HCT116 (cell line): ENCODE data around the gene KLHL40.
A peak's percentile ranks its signal among the peaks of the same experiment; 100 is the strongest.

Experiments
- CEBPB ChIP-seq: IDR thresholded peaks from 2 replicates; pipeline ENCODE4 v1.6.1; 2012; ENCODE audit warnings: low read depth
- CTCF ChIP-seq, 3 experiments: fragments of 200-600 bp in 1 of 3; sonication (generic) in 1 of 3; IDR thresholded peaks in 2 of 3; conservative IDR thresholded peaks in 1 of 3; 2 replicates each; pipeline ENCODE4 v1.5.1; 2012 to 2017; ENCODE audit warnings: low read depth in 2 of 3, low read length in 2 of 3, antibody characterized with exemption in 1 of 3, borderline replicate concordance in 1 of 3, control low read depth in 1 of 3, mild to moderate bottlenecking in 1 of 3, mixed read lengths in 1 of 3, mixed run types in 1 of 3, moderate library complexity in 1 of 3; ENCODE audit not compliant: insufficient read depth in 1 of 3
- EZH2 ChIP-seq: fragments of 200-600 bp; sonication (generic); IDR thresholded peaks from 2 replicates; pipeline ENCODE4 v1.6.1; 2017; ENCODE audit warnings: antibody characterized with exemption, mixed run types
- EZH2phosphoT487 ChIP-seq: fragments of 200-600 bp; IDR thresholded peaks from 2 replicates; pipeline ENCODE4 v1.6.1; 2018; ENCODE audit warnings: antibody characterized with exemption, borderline replicate concordance
- POLR2A ChIP-seq: IDR thresholded peaks from 2 replicates; pipeline ENCODE4 v1.7.0; 2011; ENCODE audit warnings: borderline replicate concordance; ENCODE audit not compliant: insufficient read depth, insufficient read length; ENCODE audit errors: extremely low read depth
- RAD21 ChIP-seq: IDR thresholded peaks from 2 replicates; pipeline ENCODE4 v1.6.1; 2012; ENCODE audit warnings: low read depth, mild to moderate bottlenecking
- REST ChIP-seq: IDR thresholded peaks from 2 replicates; pipeline ENCODE4 v1.6.1; 2012; ENCODE audit warnings: low read depth
- SIN3A ChIP-seq: IDR thresholded peaks from 2 replicates; pipeline ENCODE4 v1.6.1; 2012; ENCODE audit warnings: low read depth
- SRF ChIP-seq: IDR thresholded peaks from 2 replicates; pipeline ENCODE4 v1.6.1; 2012; ENCODE audit warnings: low read depth
- TCF7L2 ChIP-seq: IDR thresholded peaks from 2 replicates; pipeline ENCODE4 v1.7.0; 2011; ENCODE audit warnings: borderline replicate concordance, inconsistent platforms; ENCODE audit not compliant: insufficient read depth, insufficient read length; ENCODE audit errors: extremely low read depth
- ZBTB33 ChIP-seq: IDR thresholded peaks from 2 replicates; pipeline ENCODE4 v1.6.1; 2011; ENCODE audit warnings: mild to moderate bottlenecking, low read length, moderate library complexity; ENCODE audit not compliant: insufficient replicate concordance; ENCODE audit errors: extremely low read depth
- ZFX ChIP-seq: fragments of 450-650 bp; IDR thresholded peaks from 2 replicates; pipeline ENCODE4 v1.6.1; 2017
- ZNF274 ChIP-seq: fragments of 200-500 bp; sonication (Bioruptor generic); IDR thresholded peaks from 2 replicates; pipeline ENCODE4 v1.6.1; 2014; ENCODE audit warnings: mild to moderate bottlenecking, low read depth, low read length, inconsistent platforms
- TF ChIP-seq, protein P1 (sequence below): IDR thresholded peaks from 2 replicates; pipeline ENCODE4 v1.6.1; 2012

- TF ChIP-seq POLR2A (no peak), CTCF (IDR thresholded peaks at IDR 0.05 in 2 of 3, conservative IDR thresholded peaks at IDR 0.05 in 1 of 3; ENCODE audit: borderline replicate concordance in 1 of 3, insufficient read depth in 1 of 3, low read depth in 2 of 3, low read length in 2 of 3) (peak in 2 of 3 experiments; percentile 17 to 25; a peak in 2 of 6 replicates), SIN3A (no peak), EZH2phosphoT487 (no peak), TCF7L2 (no peak), ZBTB33 (no peak), EZH2 (no peak), ZNF274 (no peak), REST (no peak), CEBPB (no peak), ZFX (no peak), RAD21 (no peak), SRF (no peak)
- TF ChIP-seq, protein P1, sequence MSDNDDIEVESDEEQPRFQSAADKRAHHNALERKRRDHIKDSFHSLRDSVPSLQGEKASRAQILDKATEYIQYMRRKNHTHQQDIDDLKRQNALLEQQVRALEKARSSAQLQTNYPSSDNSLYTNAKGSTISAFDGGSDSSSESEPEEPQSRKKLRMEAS, result no peak
Measured at GRCh38 chr3:42711491-42712343, 26.4 kb downstream of the KLHL40 start.
